ENCODE results near the gene PLA2G3.
"Not testable (repeated sequence)": the region's sequence is repeated elsewhere in the genome, so short reads cannot be mapped to it uniquely, and the experiment has no call there.

PLA2G3 gene

DNA sequence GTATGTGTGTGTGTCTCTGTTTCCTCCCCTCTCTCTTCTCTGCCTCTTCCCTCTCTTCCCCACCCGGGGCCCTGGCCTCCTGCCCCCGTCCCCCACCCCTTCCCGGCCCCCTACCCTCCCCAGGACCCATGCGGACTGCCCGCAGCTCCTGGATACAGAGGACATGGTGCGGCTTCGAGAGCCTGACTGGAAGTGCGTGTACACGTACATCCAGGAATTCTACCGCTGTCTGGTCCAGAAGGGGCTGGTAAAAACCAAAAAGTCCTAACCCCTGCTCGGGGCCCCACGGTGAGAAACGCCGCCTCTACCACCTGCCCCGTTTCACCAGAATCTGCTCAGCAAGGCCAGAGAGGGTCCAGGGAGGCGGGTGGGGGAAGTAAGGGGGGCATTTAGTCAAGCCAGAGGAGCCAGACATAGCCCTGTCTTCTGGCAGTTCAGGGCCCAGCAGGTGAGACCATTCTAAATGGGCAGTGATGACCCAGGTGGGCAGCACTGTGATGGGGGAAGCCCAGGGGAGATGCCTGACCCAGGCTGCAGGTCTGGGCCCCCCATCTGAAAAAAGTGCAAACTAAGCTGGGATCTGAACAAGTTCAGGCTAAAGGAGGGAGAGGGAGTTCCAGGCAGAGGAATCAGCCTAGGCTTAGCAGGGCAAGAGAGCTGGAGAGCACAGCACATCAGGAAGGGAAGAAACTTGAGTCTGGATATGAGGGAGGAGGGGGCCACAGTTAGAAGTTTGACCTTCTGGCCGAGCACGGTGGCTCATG lies 39.4 kb downstream of the PLA2G3 start:
- peak overlapping the region; percentile 69 for H3K27ac ChIP-seq
- ChIA-PET CTCF (no interaction called here), POLR2A (ENCODE audit: low non-redundant PET) (no interaction called here)
- no peak for DNase-seq (ENCODE audit: low spot score)
- TF ChIP-seq, protein P1, sequence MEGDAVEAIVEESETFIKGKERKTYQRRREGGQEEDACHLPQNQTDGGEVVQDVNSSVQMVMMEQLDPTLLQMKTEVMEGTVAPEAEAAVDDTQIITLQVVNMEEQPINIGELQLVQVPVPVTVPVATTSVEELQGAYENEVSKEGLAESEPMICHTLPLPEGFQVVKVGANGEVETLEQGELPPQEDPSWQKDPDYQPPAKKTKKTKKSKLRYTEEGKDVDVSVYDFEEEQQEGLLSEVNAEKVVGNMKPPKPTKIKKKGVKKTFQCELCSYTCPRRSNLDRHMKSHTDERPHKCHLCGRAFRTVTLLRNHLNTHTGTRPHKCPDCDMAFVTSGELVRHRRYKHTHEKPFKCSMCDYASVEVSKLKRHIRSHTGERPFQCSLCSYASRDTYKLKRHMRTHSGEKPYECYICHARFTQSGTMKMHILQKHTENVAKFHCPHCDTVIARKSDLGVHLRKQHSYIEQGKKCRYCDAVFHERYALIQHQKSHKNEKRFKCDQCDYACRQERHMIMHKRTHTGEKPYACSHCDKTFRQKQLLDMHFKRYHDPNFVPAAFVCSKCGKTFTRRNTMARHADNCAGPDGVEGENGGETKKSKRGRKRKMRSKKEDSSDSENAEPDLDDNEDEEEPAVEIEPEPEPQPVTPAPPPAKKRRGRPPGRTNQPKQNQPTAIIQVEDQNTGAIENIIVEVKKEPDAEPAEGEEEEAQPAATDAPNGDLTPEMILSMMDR (conservative IDR thresholded peaks at IDR 0.05; ENCODE audit: low read depth) = no peak

DNA sequence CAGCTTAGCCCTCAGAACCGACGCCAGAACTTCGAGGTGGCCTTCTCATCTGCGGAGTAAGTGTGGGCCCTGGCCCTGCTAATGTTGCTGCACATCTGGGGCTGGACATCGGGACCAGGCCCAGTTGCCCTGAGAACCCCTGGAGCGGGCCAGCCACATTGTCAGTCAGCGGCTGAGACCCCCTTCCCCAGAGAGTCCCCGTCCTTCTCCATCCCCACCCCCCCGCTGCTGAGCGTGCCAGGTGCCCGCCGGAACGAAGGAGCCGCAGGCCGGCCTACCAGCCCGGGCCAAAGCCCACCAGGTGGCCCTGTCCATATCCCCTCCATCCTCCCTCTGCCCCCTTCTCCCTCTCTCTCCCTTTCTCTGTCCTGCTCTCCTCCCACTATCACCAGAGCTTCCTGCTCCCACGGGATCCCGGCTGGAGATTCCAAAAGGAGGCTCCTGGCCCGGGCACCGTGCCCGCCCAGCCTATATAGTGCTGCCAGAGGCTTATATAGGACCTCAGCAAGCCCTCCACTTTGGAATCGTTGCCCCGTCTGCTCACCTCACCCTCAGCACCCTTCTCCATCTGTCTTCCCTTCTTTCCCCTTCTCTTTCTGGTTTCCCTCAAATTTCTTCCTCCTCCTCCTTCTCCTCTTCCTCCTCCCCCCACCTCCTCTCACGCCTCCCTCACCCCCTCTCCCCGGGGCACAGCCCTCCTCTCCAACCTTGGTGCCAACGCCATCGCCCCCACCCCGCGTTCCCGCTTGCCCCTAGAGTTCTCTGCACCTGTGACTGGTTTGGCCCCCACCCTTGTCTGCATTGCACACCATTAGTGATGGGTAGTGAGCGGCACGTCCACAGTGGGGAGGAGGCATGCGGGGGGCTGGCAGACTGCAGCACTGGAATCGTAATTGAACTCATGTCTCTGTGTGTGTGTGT lies 40.2 kb downstream of the PLA2G3 start:
- H3K27ac ChIP-seq = peak overlapping the region; percentile 69
- TF ChIP-seq, protein P1 (conservative IDR thresholded peaks at IDR 0.05; ENCODE audit: low read depth) = no peak
- POLR2A ChIA-PET (ENCODE audit: low non-redundant PET) = no interaction called here
- CTCF ChIA-PET = no interaction called here
- no peak for DNase-seq (ENCODE audit: low spot score)

DNA sequence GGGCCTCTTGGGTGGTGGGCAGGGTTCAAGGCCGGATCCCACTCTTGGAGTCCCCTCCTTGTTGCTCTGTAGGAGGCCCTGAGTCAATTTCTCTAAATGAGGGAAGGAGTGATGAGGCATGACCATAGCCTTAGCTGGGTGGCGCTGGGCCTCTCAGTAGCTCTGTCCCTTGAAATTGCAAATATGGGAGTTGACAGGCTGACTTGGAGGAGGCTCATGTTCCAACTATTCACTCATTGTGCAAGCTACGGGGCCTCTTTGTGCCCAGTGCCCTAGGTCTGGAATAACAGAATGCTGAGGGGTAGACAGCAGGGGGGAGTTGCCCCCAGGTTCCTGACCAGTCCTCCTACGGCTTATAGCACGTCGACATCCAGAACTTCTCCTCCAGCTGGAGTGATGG lies 40.9 kb downstream of the PLA2G3 start:
- ChIA-PET CTCF (no interaction called here), POLR2A (ENCODE audit: low non-redundant PET) (no interaction called here)
- TF ChIP-seq, protein P1 (conservative IDR thresholded peaks at IDR 0.05; ENCODE audit: low read depth) = no peak
- DNase-seq (ENCODE audit: low spot score) = no peak
- peak overlapping the region; percentile 69 for H3K27ac ChIP-seq

DNA sequence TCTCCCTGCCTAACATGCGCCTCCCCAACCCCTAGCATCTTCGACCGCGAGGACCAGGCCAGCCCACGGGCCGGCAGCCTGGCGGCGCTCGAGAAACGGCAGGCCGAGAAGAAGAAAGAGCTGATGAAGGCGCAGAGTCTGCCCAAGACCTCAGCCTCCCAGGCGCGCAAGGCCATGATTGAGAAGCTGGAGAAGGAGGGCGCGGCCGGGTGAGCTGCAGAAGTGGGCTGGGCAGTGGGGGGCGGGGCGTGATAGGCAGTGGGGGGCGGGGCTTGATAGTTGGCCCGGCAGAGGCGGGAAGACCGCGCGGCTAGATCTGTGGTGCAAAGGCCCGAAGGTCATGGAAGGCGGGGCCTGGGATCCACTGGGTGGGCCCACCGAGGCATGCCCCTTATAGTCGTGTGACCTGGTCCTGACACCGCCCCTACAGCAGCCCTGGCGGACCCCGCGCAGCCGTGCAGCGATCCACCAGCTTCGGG lies 41.6 kb downstream of the PLA2G3 start:
- TF ChIP-seq, protein P1 (conservative IDR thresholded peaks at IDR 0.05; ENCODE audit: low read depth) = no peak
- H3K27ac ChIP-seq = peak overlapping the region; percentile 69
- POLR2A ChIA-PET (ENCODE audit: low non-redundant PET) = no interaction called here
- CTCF ChIA-PET = no interaction called here
- DNase-seq (ENCODE audit: low spot score) = no peak

DNA sequence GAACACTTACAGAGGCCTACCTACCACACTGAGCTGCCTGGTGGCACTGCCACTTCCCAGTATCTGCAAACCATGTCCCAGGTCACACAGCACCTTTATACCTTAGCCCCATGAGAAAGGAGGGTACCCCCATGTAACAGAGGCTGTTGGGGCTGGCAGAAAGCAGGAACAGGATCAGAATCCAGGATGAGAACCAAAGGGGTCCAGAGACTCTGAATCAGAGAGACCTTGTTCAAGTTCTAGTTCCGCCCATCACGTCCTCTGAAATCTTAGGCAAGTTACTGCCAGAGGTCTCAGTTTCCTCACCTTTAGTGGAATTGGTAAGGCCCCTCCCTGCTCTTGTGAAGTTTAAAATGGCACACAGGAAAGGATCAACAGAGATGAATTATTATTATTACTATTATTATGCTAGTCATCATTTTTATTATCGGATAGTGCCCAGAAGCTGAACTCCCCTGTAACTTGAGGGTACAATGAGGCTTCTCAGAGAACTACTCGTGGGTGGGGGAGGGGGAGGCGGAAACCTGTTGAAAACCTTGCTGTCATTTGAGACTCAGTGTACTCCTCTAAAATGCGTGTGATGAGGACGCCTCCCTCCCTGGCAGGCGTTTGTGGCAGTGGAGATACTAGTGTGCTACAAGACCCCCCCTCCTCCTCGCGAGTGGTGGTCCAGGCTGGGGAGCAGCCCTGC lies 42.2 kb downstream of the PLA2G3 start:
- POLR2A ChIA-PET (ENCODE audit: low non-redundant PET) = no interaction called here

DNA sequence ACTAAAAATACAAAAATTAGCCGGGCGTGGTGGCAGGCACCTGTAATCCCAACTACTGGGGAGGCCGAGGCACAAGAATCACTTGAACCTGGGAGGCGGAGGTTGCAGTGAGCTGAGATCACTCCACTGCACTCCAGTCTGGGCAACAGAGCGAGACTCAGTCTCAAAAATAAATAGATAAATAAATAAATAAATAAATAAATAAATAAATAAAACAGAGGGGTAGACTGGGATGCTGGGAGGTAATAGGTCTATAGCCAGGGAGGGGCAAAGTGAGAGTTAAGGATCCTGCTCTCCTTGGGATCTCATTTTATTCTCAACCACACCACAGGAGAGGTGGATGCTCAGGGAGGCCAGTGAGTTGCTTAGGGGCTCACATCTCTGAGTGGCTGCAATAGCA lies 42.8 kb downstream of the PLA2G3 start:
- CTCF ChIA-PET; POLR2A ChIA-PET (ENCODE audit: low non-redundant PET); H3K27ac ChIP-seq; DNase-seq (ENCODE audit: low spot score): not testable (repeated sequence)

More for the DNA sequence above, 42.2 kb downstream of the PLA2G3 start:
- peak overlapping the region; percentile 69; the same call in 1 of the 2 replicates for H3K27ac ChIP-seq
- DNase-seq (ENCODE audit: low spot score) = no peak
- TF ChIP-seq, protein P1 (conservative IDR thresholded peaks at IDR 0.05; ENCODE audit: low read depth) = no peak
- CTCF ChIA-PET = no interaction called here

Measured in RWPE1 (cell line).